HepG2 (cell line): ENCODE measurements around the gene AHNAK. TPM values are rescaled to one million over a fixed set of nuclear protein-coding genes. Genes with fewer than 3 reads are reported as not detected.

Experiments
- ATAC-seq: fragments of 200-7000 bp; cut with Tn5 transposase; 3 replicates; pipeline ENCODE4 v1.9.1; 2020; ENCODE audit warnings: mild to moderate bottlenecking, moderate library complexity
- BruUV-seq: library from RNA; stranded (reverse); fragments of 400-500 nt; replicated peaks from 2 replicates; lab custom pipeline; 2021; lab: Mats Ljungman, UMichigan
- CTCF ChIA-PET: fragments of 300-600 bp; formaldehyde crosslinking; extraction: SDS; loops from one replicate; lab custom pipeline; 2021; ENCODE audit warnings: low total read pairs, inconsistent platforms, low intra/inter-chr PET ratio; lab: Yijun Ruan, JAX
- POLR2A ChIA-PET: fragments of 350-600 bp; sonication (Branson Sonifier 250); formaldehyde crosslinking; loops from one replicate; lab custom pipeline; 2020; ENCODE audit warnings: antibody characterized with exemption, inconsistent platforms; lab: Yijun Ruan, JAX
- DNase-seq: peaks from one replicate; pipeline ENCODE4 v3.0.0-alpha.2; 2015; ENCODE audit warnings: low spot score
- FAIRE-seq: peaks from 3 replicates; lab custom pipeline; 2011; peaks lifted over from hg19 to GRCh38; lab: Jason Lieb, UNC
- H2AFZ ChIP-seq: one replicate; pipeline ENCODE4 v1.6.1; 2011; ENCODE audit warnings: low read length, inconsistent platforms
- H3K27ac ChIP-seq: fragments of 300-600 bp; 3 replicates; pipeline ENCODE4 v1.8.0; 2011; ENCODE audit warnings: mixed run types, mild to moderate bottlenecking, mixed read lengths, low read length, inconsistent platforms; ENCODE audit not compliant: insufficient read depth; ENCODE audit errors: extremely low read length
- H3K27me3 ChIP-seq, 2 experiments: fragments of 200-600 bp in 1 of 2; 2 replicates in 1 of 2; 3 replicates in 1 of 2; pipeline versions ENCODE4 v1.6.0 to v1.8.0; 2011; ENCODE audit warnings: low read length in 2 of 2, mild to moderate bottlenecking in 2 of 2, moderate library complexity in 2 of 2, inconsistent platforms in 1 of 2; ENCODE audit not compliant: insufficient read depth in 2 of 2, control insufficient read depth in 1 of 2
- H3K36me3 ChIP-seq, 2 experiments: fragments of 200-600 bp in 1 of 2; replicated peaks in 1 of 2; 2 replicates in 1 of 2; 3 replicates in 1 of 2; pipeline versions ENCODE4 v1.5.1 to v1.8.0; 2011; ENCODE audit warnings: low read length in 2 of 2, inconsistent platforms in 1 of 2; ENCODE audit not compliant: insufficient read depth in 2 of 2, control insufficient read depth in 1 of 2
- H3K4me1 ChIP-seq: 2 replicates; pipeline ENCODE4 v1.5.1; 2012; ENCODE audit warnings: low read length, inconsistent platforms; ENCODE audit not compliant: insufficient read depth
- H3K4me2 ChIP-seq: 2 replicates; pipeline ENCODE4 v1.6.0; 2011; ENCODE audit warnings: low read depth, low read length, inconsistent platforms
- H3K4me3 ChIP-seq, 3 experiments: fragments of 200-600 bp in 1 of 3; sonication (generic), shearing (Covaris generic) in 1 of 3; replicated peaks in 1 of 3; 2 replicates each; pipeline ENCODE4 v1.5.1; 2011 to 2016; ENCODE audit warnings: low read length in 3 of 3, inconsistent platforms in 2 of 3, low read depth in 2 of 3, mild to moderate bottlenecking in 2 of 3, control low read depth in 1 of 3, mixed read lengths in 1 of 3; ENCODE audit not compliant: insufficient read depth in 1 of 3
- H3K79me2 ChIP-seq: one replicate; pipeline ENCODE4 v1.6.1; 2011; ENCODE audit warnings: low read length, inconsistent platforms; ENCODE audit not compliant: insufficient read depth
- H3K9ac ChIP-seq: 2 replicates; pipeline ENCODE4 v1.6.0; 2011; ENCODE audit warnings: mild to moderate bottlenecking, low read depth, low read length, inconsistent platforms; ENCODE audit not compliant: insufficient read depth
- H3K9me3 ChIP-seq: 2 replicates; pipeline ENCODE4 v1.5.1; 2012; ENCODE audit warnings: mild to moderate bottlenecking, low read length
- H4K20me1 ChIP-seq: 2 replicates; pipeline ENCODE4 v1.6.0; 2011; ENCODE audit warnings: inconsistent platforms, mild to moderate bottlenecking, low read length, moderate library complexity; ENCODE audit not compliant: insufficient read depth
- GTF2F1 ChIP-seq: fragments of 150-350 bp; IDR thresholded peaks from 2 replicates; pipeline ENCODE4 v1.6.1; 2014; ENCODE audit warnings: low read length
- KLF6 ChIP-seq: IDR thresholded peaks from 2 replicates; pipeline ENCODE4 v1.8.0; 2016; ENCODE audit warnings: missing biosample characterization, missing genetic modification reagents
- PLRG1 ChIP-seq: fragments of 450-650 bp; conservative IDR thresholded peaks from 2 replicates; pipeline ENCODE4 v1.6.1; 2016
- ZNF253 ChIP-seq: sonication (generic); formaldehyde crosslinking; IDR thresholded peaks from 2 replicates; pipeline ENCODE4 v1.8.0; 2022; ENCODE audit warnings: mild to moderate bottlenecking, missing genetic modification reagents, borderline replicate concordance
- ZNF501 ChIP-seq: sonication (generic); formaldehyde crosslinking; IDR thresholded peaks from 2 replicates; pipeline ENCODE4 v1.5.1; 2020; ENCODE audit warnings: mild to moderate bottlenecking, moderate library complexity, missing genetic modification reagents
- ZNF768 ChIP-seq: sonication (generic); formaldehyde crosslinking; IDR thresholded peaks from 2 replicates; pipeline ENCODE4 v1.4.0; 2020; ENCODE audit warnings: missing genetic modification reagents
- ZNF781 ChIP-seq: sonication (generic); formaldehyde crosslinking; IDR thresholded peaks from 2 replicates; pipeline ENCODE4 v1.5.1; 2020; ENCODE audit warnings: borderline replicate concordance, mild to moderate bottlenecking, missing genetic modification reagents; ENCODE audit errors: not compliant biosample characterization
- WGBS: methylation state at CpG from one replicate; pipeline ENCODE4 v1.1.6; 2017; ENCODE audit warnings: low lambda C conversion rate; 5-methylcytosine and 5-hydroxymethylcytosine counted together
- in situ Hi-C: cut with HindIII; loops from 2 replicates; pipeline ENCODE4 v1.10.0; 2017; ENCODE audit warnings: low pct_unique_long_range_greater_than_20kb; ENCODE audit not compliant: extremely low pct_ligation_motif_present
- intact Hi-C: fragments of 100-400 bp; cut with micrococcal nuclease; formaldehyde crosslinking; loops from one replicate; pipeline ENCODE4 v1.10.0; 2022; ENCODE audit not compliant: unreplicated experiment
- polyA plus RNA-seq, 8 experiments: library from polyadenylated mRNA; depleted of rRNA in 3 of 8; stranded (reverse) in 7 of 8; unstranded in 1 of 8; fragments of >200 nt; fragmentation: Illumina TruSeq in 4 of 8; extraction: Trizol in 4 of 8; gene quantifications; 2 replicates each; pipeline versions ENCODE4 v1.2.1 to v1.2.3, GENCODE V29; 2011 to 2016; ENCODE audit warnings: low read depth in 4 of 8, missing spikeins in 1 of 8, mixed read lengths in 1 of 8; ENCODE audit not compliant: insufficient read depth in 1 of 8
- total RNA-seq, 5 experiments: library from RNA; depleted of rRNA; stranded (reverse); fragments of >200 nt; fragmentation: Illumina TruSeq; extraction: Trizol; gene quantifications; 2 replicates each; pipeline ENCODE4 v1.2.3, GENCODE V29; 2016; ENCODE audit warnings: low read depth in 1 of 5
- TF ChIP-seq, protein P1 (sequence below): sonication (generic); formaldehyde crosslinking; IDR thresholded peaks from 2 replicates; pipeline ENCODE4 v1.4.0; 2020; ENCODE audit warnings: low read depth, mild to moderate bottlenecking, missing genetic modification reagents

The AHNAK gene
- total and polyA plus RNA-seq, 2 of the 13 experiments (the other 11 are each of a cell fraction or from before 2014, with no cell fraction given), result 23.4 to 25.0 TPM

DNA sequence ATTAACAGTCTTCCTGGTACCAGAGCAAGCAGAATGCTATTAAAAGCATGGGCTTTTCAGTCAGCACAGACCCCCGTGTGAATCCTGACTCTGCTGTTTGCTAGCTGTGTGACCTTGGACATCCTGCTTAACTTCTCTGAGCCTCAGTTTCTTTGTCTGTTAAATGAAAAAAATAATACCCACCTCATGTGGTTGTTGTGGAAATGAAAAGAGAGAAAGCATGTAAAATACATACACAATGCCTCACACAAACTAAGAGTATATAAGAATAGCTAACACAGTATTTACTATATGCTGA, 39.5 kb downstream of the AHNAK start:
- CTCF ChIA-PET, result no interaction called here
- H3K4me1 ChIP-seq, result peaks cover 82% of the 10 kb centered on the region

DNA sequence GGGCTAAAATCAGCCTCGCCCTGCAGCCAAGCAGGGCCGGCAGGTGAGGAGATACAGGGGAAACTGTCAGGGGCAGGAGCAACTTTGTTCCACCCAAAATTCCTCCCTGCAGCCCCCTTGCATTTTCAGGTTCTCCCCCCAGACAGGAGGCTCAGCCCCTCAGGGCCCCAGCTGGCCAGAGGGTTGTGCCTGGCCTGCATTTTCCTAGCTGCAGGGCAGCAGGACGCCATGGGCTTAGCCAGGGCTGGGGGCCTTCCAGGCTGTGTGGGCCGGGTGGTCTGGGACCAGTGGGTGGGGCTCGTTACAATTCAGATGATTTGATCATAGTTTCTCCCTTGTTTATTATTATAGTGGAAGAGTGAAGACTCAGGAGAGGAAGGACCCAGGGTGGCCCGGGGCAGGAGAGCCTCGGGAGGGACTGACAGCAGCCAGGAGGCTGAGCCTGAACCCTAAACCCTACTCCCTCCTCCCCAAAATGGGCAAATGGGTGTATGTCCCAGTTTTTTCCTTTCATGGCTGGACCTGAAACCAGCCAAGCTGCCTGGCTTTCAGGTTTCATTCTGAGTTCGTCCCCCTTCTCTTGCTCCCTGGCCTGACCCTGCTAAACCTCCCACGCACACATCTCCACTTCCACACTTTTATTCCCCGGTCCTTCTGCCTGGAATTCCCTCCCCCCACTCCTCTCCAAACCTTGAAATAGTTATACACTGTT, 40.0 kb downstream of the AHNAK start:
- intact Hi-C loops (no loop called here), in situ Hi-C loops (loop anchor here (5.0 kb wide), 1 partner anchor 36 kb away; no protein-coding TSS in a partner anchor)
- Histone ChIP-seq H2AFZ (no peak overlapping the region), H3K9me3 (no peaks in the 10 kb centered on the region), H3K4me1 (peaks cover 88% of the 10 kb centered on the region), H3K36me3 (no peaks in the 10 kb centered on the region), H3K9ac (no peak overlapping the region), H3K79me2 (no peaks in the 10 kb centered on the region), H3K4me2 (no peak overlapping the region), H3K27ac (no peak overlapping the region), H4K20me1 (no peaks in the 10 kb centered on the region), H3K4me3 (no peak overlapping the region), H3K27me3 (peaks cover 5 to 29% of the 10 kb centered on the region in 2 experiments; a peak in 4 of 5 replicates)
- FAIRE-seq, result no peak
- ATAC-seq, result no peak
- BruUV-seq, result no TSS peak
- no peak for DNase-seq
- WGBS, result 19% methylated on average over 6 of the region's 10 CpGs
- CTCF ChIA-PET, result no interaction called here
- TF ChIP-seq, protein P1, sequence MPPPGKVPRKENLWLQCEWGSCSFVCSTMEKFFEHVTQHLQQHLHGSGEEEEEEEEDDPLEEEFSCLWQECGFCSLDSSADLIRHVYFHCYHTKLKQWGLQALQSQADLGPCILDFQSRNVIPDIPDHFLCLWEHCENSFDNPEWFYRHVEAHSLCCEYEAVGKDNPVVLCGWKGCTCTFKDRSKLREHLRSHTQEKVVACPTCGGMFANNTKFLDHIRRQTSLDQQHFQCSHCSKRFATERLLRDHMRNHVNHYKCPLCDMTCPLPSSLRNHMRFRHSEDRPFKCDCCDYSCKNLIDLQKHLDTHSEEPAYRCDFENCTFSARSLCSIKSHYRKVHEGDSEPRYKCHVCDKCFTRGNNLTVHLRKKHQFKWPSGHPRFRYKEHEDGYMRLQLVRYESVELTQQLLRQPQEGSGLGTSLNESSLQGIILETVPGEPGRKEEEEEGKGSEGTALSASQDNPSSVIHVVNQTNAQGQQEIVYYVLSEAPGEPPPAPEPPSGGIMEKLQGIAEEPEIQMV (CRISPR knock-in tag), result no peak
- no peak for TF ChIP-seq PLRG1
- TF ChIP-seq ZNF781 (CRISPR knock-in tag), result no peak
- no peak for TF ChIP-seq GTF2F1
- TF ChIP-seq ZNF501 (CRISPR knock-in tag), result 0 out of 2 replicates have a peak, but pooled peaks have one; percentile 19
- TF ChIP-seq ZNF253, result no peak
- POLR2A ChIA-PET, result interaction anchor here (0.6 to 1.5 kb wide), 3 partner anchors 36 to 247 kb away, joined by 3 to 5 read pairs (median 3); no protein-coding TSS in a partner anchor

More for the DNA sequence above, 39.5 kb downstream of the AHNAK start:
- no peak for ATAC-seq
- Histone ChIP-seq H3K4me2 (no peak overlapping the region), H4K20me1 (no peaks in the 10 kb centered on the region), H3K27me3 (peaks cover 5 to 25% of the 10 kb centered on the region in 2 experiments; a peak in 4 of 5 replicates), H3K36me3 (no peaks in the 10 kb centered on the region), H2AFZ (no peak overlapping the region), H3K9me3 (no peaks in the 10 kb centered on the region), H3K9ac (no peak overlapping the region), H3K27ac (no peak overlapping the region), H3K4me3 (no peak overlapping the region), H3K79me2 (no peaks in the 10 kb centered on the region)
- POLR2A ChIA-PET, result interaction anchor here (1.6 kb wide), 1 partner anchor 67 kb away, joined by 4 read pairs; the partner anchor contains the start of gene EEF1G
- BruUV-seq, result no TSS peak
- TF ChIP-seq ZNF768 (CRISPR knock-in tag) (peak; percentile 39; the same call in 1 of the 2 replicates), KLF6 (CRISPR knock-in tag) (no peak)
- intact Hi-C loops, result no loop called here
- in situ Hi-C loops, result loop anchor here (5.0 kb wide), 1 partner anchor 35 kb away; no protein-coding TSS in a partner anchor
- no peak for FAIRE-seq
- no peak for DNase-seq
- WGBS, result 19% methylated on average over 1 of the region's 1 CpG
